AG10803 (cell line): ENCODE results near the gene TBX10.
"Not testable (repeated sequence)": the region's sequence is repeated elsewhere in the genome, so short reads cannot be mapped to it uniquely, and the experiment has no call there.

Experiments
- DNase-seq: peaks from one replicate; pipeline ENCODE4 v3.0.0; 2010; ENCODE audit warnings: low read depth
- H3K4me3 ChIP-seq: 2 replicates; pipeline ENCODE4 v1.5.1; 2011; ENCODE audit warnings: mild to moderate bottlenecking, low read length, control low read depth
- TF ChIP-seq, protein P1 (sequence below): conservative IDR thresholded peaks from 2 replicates; pipeline ENCODE4 v1.5.1; 2011; ENCODE audit warnings: mild to moderate bottlenecking, low read length, control low read depth, inconsistent platforms

Gene TBX10

GRCh38 chr11:67605231-67606011, 34.1 kb downstream of the TBX10 start:
- TF ChIP-seq, protein P1, sequence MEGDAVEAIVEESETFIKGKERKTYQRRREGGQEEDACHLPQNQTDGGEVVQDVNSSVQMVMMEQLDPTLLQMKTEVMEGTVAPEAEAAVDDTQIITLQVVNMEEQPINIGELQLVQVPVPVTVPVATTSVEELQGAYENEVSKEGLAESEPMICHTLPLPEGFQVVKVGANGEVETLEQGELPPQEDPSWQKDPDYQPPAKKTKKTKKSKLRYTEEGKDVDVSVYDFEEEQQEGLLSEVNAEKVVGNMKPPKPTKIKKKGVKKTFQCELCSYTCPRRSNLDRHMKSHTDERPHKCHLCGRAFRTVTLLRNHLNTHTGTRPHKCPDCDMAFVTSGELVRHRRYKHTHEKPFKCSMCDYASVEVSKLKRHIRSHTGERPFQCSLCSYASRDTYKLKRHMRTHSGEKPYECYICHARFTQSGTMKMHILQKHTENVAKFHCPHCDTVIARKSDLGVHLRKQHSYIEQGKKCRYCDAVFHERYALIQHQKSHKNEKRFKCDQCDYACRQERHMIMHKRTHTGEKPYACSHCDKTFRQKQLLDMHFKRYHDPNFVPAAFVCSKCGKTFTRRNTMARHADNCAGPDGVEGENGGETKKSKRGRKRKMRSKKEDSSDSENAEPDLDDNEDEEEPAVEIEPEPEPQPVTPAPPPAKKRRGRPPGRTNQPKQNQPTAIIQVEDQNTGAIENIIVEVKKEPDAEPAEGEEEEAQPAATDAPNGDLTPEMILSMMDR = no peak
- H3K4me3 ChIP-seq = no peak overlapping the region
- DNase-seq = no peak

- DNase-seq = no peak
Measured at GRCh38 chr11:67604815-67605214, 34.7 kb downstream of the TBX10 start.

DNA sequence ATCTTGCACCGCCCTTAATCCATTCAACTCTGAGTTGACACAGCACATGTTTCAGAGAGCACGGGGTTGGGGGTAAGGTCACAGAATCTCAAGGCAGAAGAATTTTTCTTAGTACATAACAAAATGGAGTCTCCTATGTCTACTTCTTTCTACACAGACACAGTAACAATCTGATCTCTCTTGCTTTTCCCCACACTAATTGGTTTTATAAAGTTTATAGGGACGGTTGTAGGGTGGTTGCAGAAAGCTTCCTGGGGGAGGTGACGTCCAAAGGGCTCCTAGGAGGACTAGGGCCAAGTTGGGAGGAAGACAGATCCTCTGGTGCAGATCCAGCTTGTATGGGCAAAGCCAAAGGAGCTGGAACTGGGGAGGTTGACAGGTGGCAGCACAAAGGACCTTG, 35.4 kb downstream of the TBX10 start:
- not testable (repeated sequence) for DNase-seq, H3K4me3 ChIP-seq

More at GRCh38 chr11:67604815-67605214, 34.7 kb downstream of the TBX10 start:
- no peak overlapping the region for H3K4me3 ChIP-seq
- TF ChIP-seq, protein P1 = no peak

- TF ChIP-seq, protein P1 = no peak
- no peak for DNase-seq
Measured at GRCh38 chr11:67601098-67601497, 38.5 kb downstream of the TBX10 start.

GRCh38 chr11:67600324-67601029, 39.1 kb downstream of the TBX10 start:
- H3K4me3 ChIP-seq = no peak overlapping the region
- no peak for DNase-seq
- TF ChIP-seq, protein P1 = no peak

More at GRCh38 chr11:67601098-67601497, 38.5 kb downstream of the TBX10 start:
- no peak overlapping the region for H3K4me3 ChIP-seq

DNA sequence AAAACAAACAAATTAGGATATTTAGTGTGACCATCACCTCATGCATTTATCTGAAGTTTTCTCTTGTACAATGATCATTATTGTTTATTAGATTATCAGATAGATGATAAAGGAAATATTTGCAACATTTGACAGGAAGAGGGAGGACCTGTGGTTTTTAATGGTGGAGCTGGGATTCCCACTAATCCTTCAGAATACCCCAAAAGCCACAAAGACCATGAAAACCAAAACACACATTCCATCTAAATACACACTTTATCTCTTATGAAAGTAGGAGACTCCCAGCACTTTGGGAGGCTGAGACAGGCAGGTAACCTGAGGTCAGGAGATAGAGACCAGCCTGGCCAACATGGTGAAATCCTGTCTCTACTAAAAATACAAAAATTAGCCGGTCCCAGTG, 40.4 kb downstream of the TBX10 start:
- TF ChIP-seq, protein P1 = no peak
- no peak overlapping the region for H3K4me3 ChIP-seq
- no peak for DNase-seq

GRCh38 chr11:67597963-67598362, 41.6 kb downstream of the TBX10 start:
- not testable (repeated sequence) for H3K4me3 ChIP-seq, DNase-seq

DNA sequence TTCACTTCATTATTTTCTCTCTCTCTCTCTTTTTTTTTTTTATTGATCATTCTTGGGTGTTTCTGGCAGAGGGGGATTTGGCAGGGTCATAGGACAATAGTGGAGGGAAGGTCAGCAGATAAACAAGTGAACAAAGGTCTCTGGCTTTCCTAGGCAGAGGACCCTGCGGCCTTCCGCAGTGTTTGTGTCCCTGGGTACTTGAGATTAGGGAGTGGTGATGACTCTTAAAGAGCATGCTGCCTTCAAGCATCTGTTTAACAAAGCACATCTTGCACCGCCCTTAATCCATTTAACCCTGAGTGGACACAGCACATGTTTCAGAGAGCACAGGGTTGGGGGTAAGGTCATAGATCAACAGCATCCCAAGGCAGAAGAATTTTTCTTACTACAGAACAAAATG, 42.1 kb downstream of the TBX10 start:
- not testable (repeated sequence) for H3K4me3 ChIP-seq, DNase-seq
